HG02678 (cell line): Measurements from ENCODE around the gene MALSU1.
"Not testable (repeated sequence)": the region's sequence is repeated elsewhere in the genome, so short reads cannot be mapped to it uniquely, and the experiment has no call there.

ENCODE experiments used
- ATAC-seq: cut with Tn5 transposase; IDR thresholded peaks from one replicate; pipeline ENCODE4 v1.9.1; 2021; ENCODE audit warnings: mild to moderate bottlenecking, moderate library complexity; ENCODE audit not compliant: unreplicated experiment

Gene MALSU1

GRCh38 chr7:23285657-23286646, 13.2 kb upstream of the MALSU1 start:
- ATAC-seq: no peak

- no peak for ATAC-seq
Measured at GRCh38 chr7:23287612-23288011, 11.5 kb upstream of the MALSU1 start.

- ATAC-seq: no peak
Measured at GRCh38 chr7:23290993-23291392, 8.1 kb upstream of the MALSU1 start.

GRCh38 chr7:23291957-23292560, 7.1 kb upstream of the MALSU1 start:
- no peak for ATAC-seq

GRCh38 chr7:23292623-23293022, 6.5 kb upstream of the MALSU1 start:
- no peak for ATAC-seq

GRCh38 chr7:23293500-23294073, 5.6 kb upstream of the MALSU1 start:
- no peak for ATAC-seq

GRCh38 chr7:23294549-23295400, 4.4 kb upstream of the MALSU1 start:
- ATAC-seq: no peak

GRCh38 chr7:23295401-23295697, 3.8 kb upstream of the MALSU1 start:
- ATAC-seq: no peak

GRCh38 chr7:23298141-23298881, 828 bp upstream of the MALSU1 start:
- no peak for ATAC-seq

GRCh38 chr7:23299770-23300300, 696 bp downstream of the MALSU1 start:
- ATAC-seq: no peak

GRCh38 chr7:23306936-23307521, 7.9 kb downstream of the MALSU1 start:
- no peak for ATAC-seq

GRCh38 chr7:23308754-23309153, 9.6 kb downstream of the MALSU1 start:
- ATAC-seq: no peak

GRCh38 chr7:23312141-23312540, 13.0 kb downstream of the MALSU1 start:
- not testable (repeated sequence) for ATAC-seq

GRCh38 chr7:23315366-23315765, 16.2 kb downstream of the MALSU1 start:
- ATAC-seq: no peak

GRCh38 chr7:23331132-23331531, 32.0 kb downstream of the MALSU1 start:
- ATAC-seq: no peak

GRCh38 chr7:23332193-23332592, 33.1 kb downstream of the MALSU1 start:
- ATAC-seq: no peak

GRCh38 chr7:23332910-23333612, 33.9 kb downstream of the MALSU1 start:
- ATAC-seq: no peak

GRCh38 chr7:23333671-23334246, 34.6 kb downstream of the MALSU1 start:
- no peak for ATAC-seq
